Vagina (tissue), 2 donors: ENCODE data around the gene EPB42.
"Not testable (repeated sequence)": the region's sequence is repeated elsewhere in the genome, so short reads cannot be mapped to it uniquely, and the experiment has no call there.

Experiments
- POLR2A ChIP-seq, 2 donors: fragments of 450-650 bp; IDR thresholded peaks; one replicate each; pipeline ENCODE4 v1.6.1; 2017; ENCODE audit warnings: antibody characterized with exemption in 2 of 2, mild to moderate bottlenecking in 2 of 2, moderate library complexity in 2 of 2
- POLR2AphosphoS5 ChIP-seq, 2 donors: sonication (generic); formaldehyde crosslinking; IDR thresholded peaks; one replicate each; pipeline ENCODE4 v1.9.0; 2017; ENCODE audit warnings: antibody characterized with exemption in 2 of 2, mild to moderate bottlenecking in 2 of 2, low read depth in 1 of 2; ENCODE audit not compliant: insufficient read depth in 1 of 2
- TF ChIP-seq, protein P1 (sequence below), 3 experiments: fragments of 450-650 bp in 2 of 3; fragments of 200-600 bp in 1 of 3; sonication (generic) in 1 of 3; IDR thresholded peaks; one replicate each; pipeline ENCODE4 v1.5.1; 2017 to 2019; ENCODE audit warnings: antibody characterized with exemption in 3 of 3, mild to moderate bottlenecking in 2 of 3, moderate library complexity in 2 of 3

DNA sequence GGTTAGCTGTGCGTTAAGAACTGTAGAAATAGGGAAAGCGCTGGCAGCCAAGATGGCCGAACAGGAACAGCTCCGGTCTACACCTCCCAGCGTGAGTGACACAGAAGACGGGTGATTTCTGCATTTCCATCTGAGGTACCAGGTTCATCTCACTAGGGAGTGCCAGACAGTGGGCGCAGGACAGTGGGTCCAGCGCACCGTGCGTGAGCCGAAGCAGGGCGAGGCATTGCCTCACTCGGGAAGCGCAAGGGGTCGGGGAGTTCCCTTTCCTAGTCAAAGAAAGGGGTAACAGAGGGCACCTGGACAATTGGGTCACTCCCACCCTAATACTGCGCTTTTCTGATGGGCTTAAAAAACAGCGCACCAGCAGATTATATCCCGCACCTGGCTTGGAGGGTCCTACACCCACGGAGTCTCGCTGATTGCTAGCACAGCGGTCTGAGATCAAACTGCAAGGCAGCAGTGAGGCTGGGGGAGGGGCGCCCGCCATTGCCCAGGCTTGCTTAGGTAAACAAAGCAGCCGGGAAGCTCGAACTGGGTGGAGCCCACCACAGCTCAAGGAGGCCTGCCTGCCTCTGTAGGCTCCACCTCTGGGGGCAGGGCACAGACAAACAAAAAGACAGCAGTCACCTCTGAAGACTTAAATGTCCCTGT lies 45.0 kb downstream of the EPB42 start:
- not testable (repeated sequence) for TF ChIP-seq POLR2A (IDR thresholded peaks at IDR 0.05); POLR2AphosphoS5 (IDR thresholded peaks at IDR 0.05; ENCODE audit: insufficient read depth in 1 of 2, low read depth in 1 of 2)
- TF ChIP-seq, protein P1, sequence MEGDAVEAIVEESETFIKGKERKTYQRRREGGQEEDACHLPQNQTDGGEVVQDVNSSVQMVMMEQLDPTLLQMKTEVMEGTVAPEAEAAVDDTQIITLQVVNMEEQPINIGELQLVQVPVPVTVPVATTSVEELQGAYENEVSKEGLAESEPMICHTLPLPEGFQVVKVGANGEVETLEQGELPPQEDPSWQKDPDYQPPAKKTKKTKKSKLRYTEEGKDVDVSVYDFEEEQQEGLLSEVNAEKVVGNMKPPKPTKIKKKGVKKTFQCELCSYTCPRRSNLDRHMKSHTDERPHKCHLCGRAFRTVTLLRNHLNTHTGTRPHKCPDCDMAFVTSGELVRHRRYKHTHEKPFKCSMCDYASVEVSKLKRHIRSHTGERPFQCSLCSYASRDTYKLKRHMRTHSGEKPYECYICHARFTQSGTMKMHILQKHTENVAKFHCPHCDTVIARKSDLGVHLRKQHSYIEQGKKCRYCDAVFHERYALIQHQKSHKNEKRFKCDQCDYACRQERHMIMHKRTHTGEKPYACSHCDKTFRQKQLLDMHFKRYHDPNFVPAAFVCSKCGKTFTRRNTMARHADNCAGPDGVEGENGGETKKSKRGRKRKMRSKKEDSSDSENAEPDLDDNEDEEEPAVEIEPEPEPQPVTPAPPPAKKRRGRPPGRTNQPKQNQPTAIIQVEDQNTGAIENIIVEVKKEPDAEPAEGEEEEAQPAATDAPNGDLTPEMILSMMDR (IDR thresholded peaks at IDR 0.05): not testable (repeated sequence)
